OCI-LY1 (cell line): ENCODE results near the gene TTC24.

Source experiments
- H2AFZ ChIP-seq: fragments of 200-600 bp; sonication (generic), shearing (Covaris generic); 2 replicates; pipeline ENCODE4 v1.6.0; 2014; ENCODE audit warnings: antibody characterized with exemption, mild to moderate bottlenecking, low read length
- H3F3A ChIP-seq: fragments of 200-600 bp; sonication (generic), shearing (Covaris generic); 2 replicates; pipeline ENCODE4 v1.6.0; 2014; ENCODE audit warnings: mild to moderate bottlenecking, antibody characterized with exemption, low read length, moderate library complexity; ENCODE audit not compliant: insufficient read depth
- H3K27ac ChIP-seq: fragments of 200-600 bp; sonication (generic); 2 replicates; pipeline ENCODE4 v1.5.1; 2014; ENCODE audit warnings: low read length, mixed run types, mild to moderate bottlenecking, low read depth; ENCODE audit not compliant: poor library complexity, severe bottlenecking
- H3K27me3 ChIP-seq: fragments of 200-600 bp; sonication (generic); 2 replicates; pipeline ENCODE4 v1.6.0; 2014; ENCODE audit warnings: antibody characterized with exemption, mild to moderate bottlenecking, low read length, moderate library complexity; ENCODE audit not compliant: insufficient read depth
- H3K36me3 ChIP-seq: fragments of 200-600 bp; sonication (generic); 2 replicates; pipeline ENCODE4 v1.6.1; 2014; ENCODE audit warnings: mild to moderate bottlenecking, antibody characterized with exemption, low read length, moderate library complexity, mixed read lengths; ENCODE audit not compliant: insufficient read depth
- H3K4me1 ChIP-seq: fragments of 200-600 bp; sonication (generic); 2 replicates; pipeline ENCODE4 v1.5.1; 2014; ENCODE audit warnings: mild to moderate bottlenecking, low read length, moderate library complexity; ENCODE audit not compliant: insufficient read depth, severe bottlenecking
- H3K4me2 ChIP-seq: fragments of 200-600 bp; sonication (generic), shearing (Covaris generic); 2 replicates; pipeline ENCODE4 v1.6.1; 2014; ENCODE audit warnings: low read length
- H3K4me3 ChIP-seq: fragments of 200-600 bp; sonication (generic); 2 replicates; pipeline ENCODE4 v1.5.1; 2014; ENCODE audit warnings: low read length, low read depth, mild to moderate bottlenecking, mixed read lengths; ENCODE audit not compliant: poor library complexity, severe bottlenecking
- H3K79me2 ChIP-seq: fragments of 200-600 bp; shearing (Covaris generic); 2 replicates; pipeline ENCODE4 v1.6.1; 2016; ENCODE audit warnings: mixed run types, low read length, mixed read lengths; ENCODE audit not compliant: insufficient read depth
- H3K9ac ChIP-seq: fragments of 200-600 bp; sonication (generic), shearing (Covaris generic); 2 replicates; pipeline ENCODE4 v1.6.1; 2014; ENCODE audit warnings: mild to moderate bottlenecking, low read length, mixed read lengths
- H3K9me2 ChIP-seq: fragments of 200-600 bp; sonication (generic), shearing (Covaris generic); 2 replicates; pipeline ENCODE4 v1.6.1; 2014; ENCODE audit warnings: low read depth, mild to moderate bottlenecking, low read length, mixed read lengths
- H3K9me3 ChIP-seq: fragments of 200-600 bp; shearing (Covaris generic); 2 replicates; pipeline ENCODE4 v1.6.1; 2014; ENCODE audit warnings: low read length, mixed read lengths
- H4K20me1 ChIP-seq: fragments of 200-600 bp; sonication (generic), shearing (Covaris generic); 2 replicates; pipeline ENCODE4 v1.6.0; 2016; ENCODE audit warnings: mild to moderate bottlenecking, low read length; ENCODE audit not compliant: insufficient read depth
- CTCF ChIP-seq: fragments of 200-600 bp; sonication (generic), shearing (Covaris generic); IDR thresholded peaks from 2 replicates; pipeline ENCODE4 v1.5.1; 2017; ENCODE audit warnings: mild to moderate bottlenecking, antibody characterized with exemption, low read length, moderate library complexity, mixed read lengths
- EZH2 ChIP-seq: fragments of 200-600 bp; sonication (generic), shearing (Covaris generic); IDR thresholded peaks from 2 replicates; pipeline ENCODE4 v1.8.0; 2017; ENCODE audit warnings: borderline replicate concordance, mixed run types, mild to moderate bottlenecking, antibody characterized with exemption, low read length, moderate library complexity, mixed read lengths

TTC24 gene

GRCh38 chr1:156547434-156547833, 32.1 kb upstream of the TTC24 start:
- Histone ChIP-seq H3K9me3 (no peaks in the 10 kb centered on the region), H4K20me1 (no peaks in the 10 kb centered on the region), H3K36me3 (no peaks in the 10 kb centered on the region), H3K79me2 (no peaks in the 10 kb centered on the region), H3K9ac (no peak overlapping the region), H3K27me3 (no peaks in the 10 kb centered on the region; the same call in 1 of the 2 replicates), H3K4me3 (no peak overlapping the region), H3K27ac (no peak overlapping the region), H2AFZ (no peak overlapping the region), H3F3A (no peaks in the 10 kb centered on the region), H3K4me1 (no peaks in the 10 kb centered on the region), H3K4me2 (no peak overlapping the region), H3K9me2 (no peaks in the 10 kb centered on the region)
- TF ChIP-seq EZH2 (no peak), CTCF (no peak)

- Histone ChIP-seq H4K20me1 (no peaks in the 10 kb centered on the region), H3K79me2 (no peaks in the 10 kb centered on the region), H3K36me3 (no peaks in the 10 kb centered on the region), H2AFZ (no peak overlapping the region), H3F3A (no peaks in the 10 kb centered on the region), H3K4me2 (no peak overlapping the region), H3K4me1 (no peaks in the 10 kb centered on the region), H3K27ac (no peak overlapping the region), H3K4me3 (no peak overlapping the region), H3K9me2 (no peaks in the 10 kb centered on the region), H3K9ac (no peak overlapping the region), H3K27me3 (no peaks in the 10 kb centered on the region; the same call in 1 of the 2 replicates), H3K9me3 (no peaks in the 10 kb centered on the region)
- TF ChIP-seq CTCF (no peak), EZH2 (no peak)
Observed at GRCh38 chr1:156547982-156548381, 31.5 kb upstream of the TTC24 start.

- H3K4me1 ChIP-seq: no peaks in the 10 kb centered on the region
- no peaks in the 10 kb centered on the region for H3K9me2 ChIP-seq
- H3K36me3 ChIP-seq: no peaks in the 10 kb centered on the region
- no peak overlapping the region for H2AFZ ChIP-seq
- H3K9me3 ChIP-seq: no peaks in the 10 kb centered on the region
- no peak for TF ChIP-seq CTCF
- TF ChIP-seq EZH2: no peak
- no peaks in the 10 kb centered on the region for H4K20me1 ChIP-seq
- no peaks in the 10 kb centered on the region for H3F3A ChIP-seq
- H3K79me2 ChIP-seq: no peaks in the 10 kb centered on the region
- H3K9ac ChIP-seq: no peak overlapping the region
- H3K27me3 ChIP-seq: no peaks in the 10 kb centered on the region; the same call in 1 of the 2 replicates
- H3K27ac ChIP-seq: no peak overlapping the region
- H3K4me3 ChIP-seq: no peak overlapping the region
- H3K4me2 ChIP-seq: no peak overlapping the region
Observed at GRCh38 chr1:156549390-156549789, 30.1 kb upstream of the TTC24 start.
